ENCODE measurements around the gene RFNG.
A peak's percentile ranks its signal among the peaks of the same experiment; 100 is the strongest.

The RFNG gene

GRCh38 chr17:82025401-82026107 lies 26.1 kb downstream of the RFNG start:
- DNase-seq (ENCODE audit: low spot score) = no peak

GRCh38 chr17:82024859-82025258 lies 26.8 kb downstream of the RFNG start:
- no peak for DNase-seq (ENCODE audit: low spot score)

- no peak for DNase-seq (ENCODE audit: low spot score)
Observed at GRCh38 chr17:82023447-82024241, 28.0 kb downstream of the RFNG start.

GRCh38 chr17:82022981-82023446 lies 28.6 kb downstream of the RFNG start, which contains the start of gene LRRC45:
TSS of gene LRRC45 (plus strand) at chr17:82023305. CDS start at chr17:82023644, 339 bp downstream.
- DNase-seq (ENCODE audit: low spot score) = peak; percentile 100

GRCh38 chr17:82022310-82022980 lies 29.2 kb downstream of the RFNG start, which contains the start of gene CENPX:
TSS of gene CENPX (minus strand) at chr17:82022878. CDS start at chr17:82022861, 17 bp downstream.
- DNase-seq (ENCODE audit: low spot score) = no peak

GRCh38 chr17:82021900-82022309 lies 29.7 kb downstream of the RFNG start:
- peak; percentile 15 for DNase-seq (ENCODE audit: low spot score)

GRCh38 chr17:82021107-82021899 lies 30.3 kb downstream of the RFNG start:
- peak; percentile 39 for DNase-seq (ENCODE audit: low spot score)

GRCh38 chr17:82020572-82021106 lies 31.0 kb downstream of the RFNG start:
- DNase-seq (ENCODE audit: low spot score) = no peak

GRCh38 chr17:82019690-82020571 lies 31.7 kb downstream of the RFNG start:
- peak; percentile 36 for DNase-seq (ENCODE audit: low spot score)

- no peak for DNase-seq (ENCODE audit: low spot score)
Observed at GRCh38 chr17:82018989-82019689, 32.5 kb downstream of the RFNG start.

GRCh38 chr17:82018152-82018988 lies 33.2 kb downstream of the RFNG start:
- no peak for DNase-seq (ENCODE audit: low spot score)

- no peak for DNase-seq (ENCODE audit: low spot score)
Observed at GRCh38 chr17:82017612-82018151, 33.9 kb downstream of the RFNG start.

GRCh38 chr17:82016875-82017459 lies 34.6 kb downstream of the RFNG start:
- no peak for DNase-seq (ENCODE audit: low spot score)

- DNase-seq (ENCODE audit: low spot score) = no peak
Observed at GRCh38 chr17:82016061-82016874, 35.3 kb downstream of the RFNG start.

GRCh38 chr17:82015311-82015971 lies 36.2 kb downstream of the RFNG start:
- no peak for DNase-seq (ENCODE audit: low spot score)

- DNase-seq (ENCODE audit: low spot score) = no peak
Observed at GRCh38 chr17:82014971-82015310, 36.7 kb downstream of the RFNG start.

- no peak for DNase-seq (ENCODE audit: low spot score)
Observed at GRCh38 chr17:82014432-82014831, 37.2 kb downstream of the RFNG start.
